Mesenchymal stem cell (in vitro differentiated cells and primary cell): ENCODE data around the gene GABBR2.

Experiments used
- DNase-seq: peaks from one replicate; pipeline ENCODE4 v3.0.0-alpha.2; 2013
- H2AFZ ChIP-seq: one replicate; pipeline ENCODE4 v1.6.1; 2013; ENCODE audit warnings: low read depth, mild to moderate bottlenecking, control low read depth, inconsistent platforms, low read length, moderate library complexity
- H2AK5ac ChIP-seq: 2 replicates; pipeline ENCODE4 v1.6.1; 2013; ENCODE audit warnings: low read length, moderate library complexity, mild to moderate bottlenecking, inconsistent platforms; ENCODE audit not compliant: severe bottlenecking
- H2BK120ac ChIP-seq: one replicate; pipeline ENCODE4 v1.6.1; 2013; ENCODE audit warnings: low read depth, mild to moderate bottlenecking, inconsistent platforms, low read length, moderate library complexity
- H2BK12ac ChIP-seq, 2 experiments: one replicate each; pipeline ENCODE4 v1.6.1; 2013; ENCODE audit warnings: inconsistent platforms in 2 of 2, low read length in 2 of 2, mild to moderate bottlenecking in 2 of 2, moderate library complexity in 2 of 2, control low read depth in 1 of 2
- H2BK15ac ChIP-seq: one replicate; pipeline ENCODE4 v1.6.1; 2013; ENCODE audit warnings: mild to moderate bottlenecking, low read depth, inconsistent platforms; ENCODE audit not compliant: poor library complexity, severe bottlenecking
- H2BK5ac ChIP-seq: 2 replicates; pipeline ENCODE4 v1.6.1; 2013; ENCODE audit warnings: low read depth, mild to moderate bottlenecking, low read length, control low read depth, inconsistent platforms; ENCODE audit not compliant: poor library complexity, severe bottlenecking
- H3K14ac ChIP-seq, 2 experiments: one replicate each; pipeline ENCODE4 v1.6.1; 2013; ENCODE audit warnings: inconsistent platforms in 2 of 2, low read length in 2 of 2, control low read depth in 1 of 2, mild to moderate bottlenecking in 1 of 2, moderate library complexity in 1 of 2
- H3K18ac ChIP-seq, 2 experiments: one replicate each; pipeline ENCODE4 v1.6.1; 2013; ENCODE audit warnings: inconsistent platforms in 2 of 2, low read length in 2 of 2, control low read depth in 1 of 2, low read depth in 1 of 2, mild to moderate bottlenecking in 1 of 2
- H3K23ac ChIP-seq, 2 experiments: one replicate each; pipeline ENCODE4 v1.6.1; 2013; ENCODE audit warnings: inconsistent platforms in 2 of 2, low read length in 2 of 2, mild to moderate bottlenecking in 2 of 2, moderate library complexity in 2 of 2, control low read depth in 1 of 2
- H3K27ac ChIP-seq: 2 replicates; pipeline ENCODE4 v1.5.1; 2013; ENCODE audit warnings: mild to moderate bottlenecking, moderate library complexity, low read length, control low read depth, inconsistent platforms; ENCODE audit not compliant: poor library complexity, severe bottlenecking
- H3K27me3 ChIP-seq, 2 experiments: 2 replicates each; pipeline versions ENCODE4 v1.6.1 to v1.7.0; 2013; ENCODE audit warnings: low read length in 2 of 2, mild to moderate bottlenecking in 2 of 2, moderate library complexity in 2 of 2, control low read depth in 1 of 2, inconsistent platforms in 1 of 2; ENCODE audit not compliant: control insufficient read depth in 1 of 2, insufficient read depth in 1 of 2
- H3K36me3 ChIP-seq, 2 experiments: 2 replicates each; pipeline versions ENCODE4 v1.6.1 to v1.7.0; 2013; ENCODE audit warnings: low read length in 2 of 2, control low read depth in 1 of 2, inconsistent platforms in 1 of 2, low read depth in 1 of 2, mild to moderate bottlenecking in 1 of 2; ENCODE audit not compliant: insufficient read depth in 2 of 2, control insufficient read depth in 1 of 2
- H3K4ac ChIP-seq, 2 experiments: one replicate each; pipeline ENCODE4 v1.6.1; 2013; ENCODE audit warnings: inconsistent platforms in 2 of 2, low read length in 2 of 2, mild to moderate bottlenecking in 2 of 2, moderate library complexity in 2 of 2, control low read depth in 1 of 2, low read depth in 1 of 2
- H3K4me1 ChIP-seq: 2 replicates; pipeline ENCODE4 v1.6.1; 2013; ENCODE audit warnings: low read depth, low read length, control low read depth; ENCODE audit not compliant: control insufficient read depth, insufficient read depth
- H3K4me2 ChIP-seq: 2 replicates; pipeline ENCODE4 v1.6.1; 2013; ENCODE audit warnings: low read length, mild to moderate bottlenecking, inconsistent platforms; ENCODE audit not compliant: poor library complexity, severe bottlenecking
- H3K4me3 ChIP-seq, 2 experiments: 2 replicates each; pipeline versions ENCODE4 v1.5.1 to v1.7.0; 2013; ENCODE audit warnings: low read length in 2 of 2, mild to moderate bottlenecking in 2 of 2, control low read depth in 1 of 2, low read depth in 1 of 2; ENCODE audit not compliant: insufficient read depth in 1 of 2
- H3K79me1 ChIP-seq: replicated peaks from 2 replicates; pipeline ENCODE4 v1.6.1; 2013; ENCODE audit warnings: mild to moderate bottlenecking, control low read depth, low read length, inconsistent platforms; ENCODE audit not compliant: poor library complexity, severe bottlenecking
- H3K9ac ChIP-seq: 2 replicates; pipeline ENCODE4 v1.7.0; 2013; ENCODE audit warnings: mild to moderate bottlenecking, low read length, moderate library complexity
- H3K9me3 ChIP-seq: 2 replicates; pipeline ENCODE4 v1.7.0; 2013; ENCODE audit warnings: mild to moderate bottlenecking, low read length; ENCODE audit not compliant: control insufficient read depth
- H4K8ac ChIP-seq: one replicate; pipeline ENCODE4 v1.6.1; 2013; ENCODE audit warnings: inconsistent platforms, mild to moderate bottlenecking, low read length, moderate library complexity
- H4K91ac ChIP-seq: one replicate; pipeline ENCODE4 v1.6.1; 2013; ENCODE audit warnings: mild to moderate bottlenecking, low read length, inconsistent platforms
- WGBS: methylation state at CpG from one replicate; pipeline ENCODE4 v1.1.7; 2013; ENCODE audit warnings: mixed read lengths; 5-methylcytosine and 5-hydroxymethylcytosine counted together

Gene GABBR2

GRCh38 chr9:98314381-98315066, 394.2 kb downstream of the GABBR2 start:
- DNase-seq: peak; percentile 46
- Histone ChIP-seq H3K27me3 (peaks cover 0 to 10% of the 10 kb centered on the region in 2 experiments), H3K27ac (no peak overlapping the region), H3K9me3 (no peaks in the 10 kb centered on the region), H3K9ac (no peak overlapping the region), H2BK120ac (no peak overlapping the region), H3K4me1 (peaks cover 12% of the 10 kb centered on the region), H2BK15ac (no peak overlapping the region), H4K8ac (no peak overlapping the region), H3K4me3 (no peak overlapping the region), H2BK5ac (no peak overlapping the region), H3K4ac (no peak overlapping the region), H3K18ac (no peak overlapping the region), H2BK12ac (no peak overlapping the region), H3K14ac (no peak overlapping the region), H2AK5ac (no peak overlapping the region), H4K91ac (no peak overlapping the region), H3K36me3 (no peaks in the 10 kb centered on the region), H2AFZ (no peak overlapping the region), H3K4me2 (no peak overlapping the region), H3K23ac (no peak overlapping the region), H3K79me1 (no peaks in the 10 kb centered on the region)
- whole genome bisulfite sequencing: 61% methylated on average over 6 of the region's 6 CpGs

GRCh38 chr9:98312365-98312764, 396.4 kb downstream of the GABBR2 start:
- Histone ChIP-seq H3K23ac (no peak overlapping the region), H3K9ac (no peak overlapping the region), H2BK5ac (no peak overlapping the region), H3K4me2 (no peak overlapping the region), H4K91ac (no peak overlapping the region), H3K18ac (no peak overlapping the region), H3K27me3 (peaks cover 0 to 14% of the 10 kb centered on the region in 2 experiments), H3K4me1 (peaks cover 8% of the 10 kb centered on the region), H2AFZ (no peak overlapping the region), H3K4ac (no peak overlapping the region), H2BK120ac (no peak overlapping the region), H3K27ac (no peak overlapping the region), H4K8ac (no peak overlapping the region), H3K9me3 (no peaks in the 10 kb centered on the region), H3K36me3 (no peaks in the 10 kb centered on the region), H2BK12ac (no peak overlapping the region), H3K4me3 (no peak overlapping the region), H3K79me1 (no peaks in the 10 kb centered on the region), H2AK5ac (no peak overlapping the region), H2BK15ac (no peak overlapping the region), H3K14ac (no peak overlapping the region)
- WGBS: 100% methylated on average over 1 of the region's 3 CpGs
- DNase-seq: no peak

GRCh38 chr9:98311541-98311940, 397.2 kb downstream of the GABBR2 start:
- H3K23ac ChIP-seq: no peak overlapping the region
- no peak overlapping the region for H2BK12ac ChIP-seq
- H3K9ac ChIP-seq: no peak overlapping the region
- H3K18ac ChIP-seq: no peak overlapping the region
- no peak overlapping the region for H2BK5ac ChIP-seq
- no peak overlapping the region for H3K14ac ChIP-seq
- H3K4me2 ChIP-seq: no peak overlapping the region
- no peak overlapping the region for H2BK120ac ChIP-seq
- peak overlapping the region in 1 of 2 experiments; percentile 26 for H3K4me3 ChIP-seq
- DNase-seq: no peak
- H2BK15ac ChIP-seq: no peak overlapping the region
- no peak overlapping the region for H3K27ac ChIP-seq
- H3K4me1 ChIP-seq: peaks cover 4% of the 10 kb centered on the region
- no peaks in the 10 kb centered on the region for H3K36me3 ChIP-seq
- H3K4ac ChIP-seq: no peak overlapping the region
- no peak overlapping the region for H4K91ac ChIP-seq
- H3K27me3 ChIP-seq: peaks cover 0 to 14% of the 10 kb centered on the region in 2 experiments
- no peak overlapping the region for H4K8ac ChIP-seq
- H2AK5ac ChIP-seq: no peak overlapping the region
- H3K79me1 ChIP-seq: no peaks in the 10 kb centered on the region
- no peak overlapping the region for H2AFZ ChIP-seq
- no peaks in the 10 kb centered on the region for H3K9me3 ChIP-seq

GRCh38 chr9:98310752-98311392, 397.9 kb downstream of the GABBR2 start:
- H3K4me2 ChIP-seq: no peak overlapping the region
- no peak overlapping the region for H4K91ac ChIP-seq
- no peak overlapping the region for H2AFZ ChIP-seq
- no peak overlapping the region for H3K4me3 ChIP-seq
- H3K23ac ChIP-seq: no peak overlapping the region
- no peak overlapping the region for H3K27ac ChIP-seq
- no peak for DNase-seq
- no peak overlapping the region for H3K9ac ChIP-seq
- 92% methylated on average over 6 of the region's 6 CpGs for WGBS
- peaks cover 4% of the 10 kb centered on the region for H3K4me1 ChIP-seq
- H3K14ac ChIP-seq: no peak overlapping the region
- no peak overlapping the region for H2BK120ac ChIP-seq
- peaks cover 0 to 18% of the 10 kb centered on the region in 2 experiments for H3K27me3 ChIP-seq
- H3K79me1 ChIP-seq: no peaks in the 10 kb centered on the region
- no peaks in the 10 kb centered on the region for H3K9me3 ChIP-seq
- no peak overlapping the region for H2BK12ac ChIP-seq
- H3K4ac ChIP-seq: no peak overlapping the region
- H3K18ac ChIP-seq: no peak overlapping the region
- H2BK15ac ChIP-seq: no peak overlapping the region
- H3K36me3 ChIP-seq: no peaks in the 10 kb centered on the region
- H2AK5ac ChIP-seq: no peak overlapping the region
- no peak overlapping the region for H2BK5ac ChIP-seq
- no peak overlapping the region for H4K8ac ChIP-seq
